ENCODE data around the gene QKI. TPM values are rescaled to one million over a fixed set of nuclear protein-coding genes. Genes with fewer than 3 reads are reported as not detected.

Gene QKI
- total and polyA plus RNA-seq, 2 of the 8 experiments (the other 6 are each of a cell fraction or from before 2014, with no cell fraction given): 181 to 183 TPM

DNA sequence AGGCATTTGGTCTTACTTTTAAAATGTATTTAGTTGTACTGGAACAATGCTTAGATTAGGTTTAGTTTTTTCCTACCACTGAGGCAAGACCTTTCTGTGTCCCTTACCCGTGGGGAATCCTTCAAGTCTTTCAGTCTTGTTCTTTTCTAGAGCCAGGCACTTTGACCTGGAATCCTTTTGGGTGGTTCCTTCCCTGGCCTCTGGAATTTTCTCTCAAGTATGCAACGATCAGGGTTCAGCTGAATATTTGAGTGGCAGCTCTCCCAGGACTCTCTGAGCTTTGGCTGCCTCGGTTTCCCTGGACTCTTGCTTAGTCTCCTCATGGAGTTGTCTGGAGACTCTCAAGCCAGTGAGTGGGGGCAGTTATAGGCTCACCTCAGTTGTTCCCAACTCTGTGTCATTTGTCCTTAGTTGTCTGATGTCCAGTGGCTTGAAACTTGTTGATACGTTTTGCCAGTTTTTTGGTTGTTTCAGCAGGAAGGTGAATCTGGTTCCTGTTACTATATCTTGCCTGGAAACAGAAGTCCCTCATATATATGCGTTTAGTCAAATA, 118.1 kb downstream of the QKI start:
- Histone ChIP-seq H3K79me2 (ENCODE audit: control insufficient read depth in 1 of 2, insufficient read depth in 2 of 2, low read length in 2 of 2) (peaks cover 3 to 92% of the 10 kb centered on the region in 2 experiments; a peak in 3 of 4 replicates), H2BK5ac (ENCODE audit: low read depth, low read length) (no peak overlapping the region), H3K18ac (ENCODE audit: extremely low read depth, low read length) (no peak overlapping the region), H3K4ac (replicated peaks; ENCODE audit: insufficient read length, low read depth, low read length) (no peak overlapping the region), H3K23me2 (ENCODE audit: low read depth, low read length) (no peaks in the 10 kb centered on the region), H3K4me3 (ENCODE audit: extremely low read depth in 1 of 4, insufficient read depth in 2 of 4, low read depth in 3 of 4, low read length in 4 of 4) (no peak overlapping the region), H4K20me1 (replicated peaks in 1 of 2; ENCODE audit: control insufficient read depth in 1 of 2, insufficient read depth in 2 of 2, low read length in 2 of 2) (peaks cover 8 to 12% of the 10 kb centered on the region in 2 experiments), H4K91ac (replicated peaks; ENCODE audit: insufficient read length, low read length) (no peak overlapping the region), H2BK15ac (ENCODE audit: low read length) (no peak overlapping the region), H3K56ac (replicated peaks; ENCODE audit: insufficient read length, low read depth, low read length) (no peak overlapping the region), H4K8ac (ENCODE audit: extremely low read depth, insufficient read depth, low read length) (no peak overlapping the region), H3K36me3 (ENCODE audit: control insufficient read depth in 2 of 4, insufficient read depth in 4 of 4, low read length in 3 of 4) (peaks cover 0 to 3% (median 1%) of the 10 kb centered on the region in 4 experiments; a peak in 2 of 8 replicates), H3K14ac (ENCODE audit: insufficient read length) (no peak overlapping the region), H2BK120ac (replicated peaks; ENCODE audit: low read depth, low read length) (no peak overlapping the region), H4K5ac (ENCODE audit: insufficient read length, low read depth, low read length) (no peak overlapping the region), H3K9me3 (ENCODE audit: insufficient read depth in 2 of 2, low read depth in 1 of 2, low read length in 1 of 2) (no peaks in the 10 kb centered on the region), H3K23ac (ENCODE audit: insufficient read length) (no peak overlapping the region), H2AK5ac (ENCODE audit: low read depth, low read length) (no peak overlapping the region), H2AFZ (ENCODE audit: low read length) (no peak overlapping the region), H2BK12ac (ENCODE audit: low read depth, low read length) (no peak overlapping the region), H3K27me3 (replicated peaks in 1 of 4; ENCODE audit: control insufficient read depth in 3 of 4, extremely low read depth in 1 of 4, insufficient read depth in 3 of 4, low read length in 3 of 4) (no peaks in the 10 kb centered on the region), H3K79me1 (ENCODE audit: low read depth, low read length) (no peaks in the 10 kb centered on the region; the same call in 1 of the 2 replicates), H3K9ac (replicated peaks in 1 of 4; ENCODE audit: extremely low read depth in 1 of 4, low read depth in 3 of 4, low read length in 3 of 4) (no peak overlapping the region), H3K27ac (ENCODE audit: low read depth, low read length) (no peak overlapping the region), H3K4me1 (replicated peaks in 1 of 4; ENCODE audit: control insufficient read depth in 3 of 4, insufficient read depth in 4 of 4, low read length in 3 of 4) (peaks cover 0 to 6% (median 4%) of the 10 kb centered on the region in 4 experiments; a peak in 4 of 7 replicates), H2BK20ac (ENCODE audit: low read length) (no peak overlapping the region), H3K4me2 (ENCODE audit: insufficient read depth in 1 of 2, low read depth in 2 of 2, low read length in 2 of 2) (no peak overlapping the region)
- ChIA-PET CTCF (ENCODE audit: partially characterized antibody) (interaction anchor here (0.9 to 1.2 kb wide), 4 partner anchors 10 to 25 kb away, joined by 3 to 4 read pairs (median 4); no protein-coding TSS in a partner anchor), POLR2A (ENCODE audit: partially characterized antibody) (no interaction called here)
- WGBS, 2 experiments (ENCODE audit: extremely low coverage in 1 of 2, insufficient coverage in 1 of 2, insufficient read length in 1 of 2, insufficient replicate concordance in 2 of 2, low coverage in 1 of 2, low lambda C conversion rate in 2 of 2, missing lambda C conversion rate in 1 of 2): 87% methylated on average over 5 of the region's 5 CpGs; no CpG with 5 or more reads in 1 of the 2 experiments
- FAIRE-seq (no peak), DNase-seq (ENCODE audit: low read depth in 1 of 2, low spot score in 2 of 2) (no peak)
- TF ChIP-seq SIX5 (IDR thresholded peaks at IDR 0.05; ENCODE audit: low read depth, low read length) (no peak), ZNF274 (IDR thresholded peaks at IDR 0.05; ENCODE audit: borderline replicate concordance, extremely low read depth, low read length) (no peak), BRCA1 (IDR thresholded peaks at IDR 0.05; ENCODE audit: low read depth, low read length) (no peak), BCL11A (IDR thresholded peaks at IDR 0.05; ENCODE audit: low read depth in 2 of 2, low read length in 2 of 2) (no peak), SP4 (IDR thresholded peaks at IDR 0.05; ENCODE audit: low read length) (no peak), SIRT6 (IDR thresholded peaks at IDR 0.05; ENCODE audit: low read length) (no peak), TAF1 (IDR thresholded peaks at IDR 0.05; ENCODE audit: low read depth, low read length) (no peak), TAF7 (optimal IDR thresholded peaks at IDR 0.05; ENCODE audit: borderline replicate concordance, low read depth, low read length) (no peak), RAD21 (IDR thresholded peaks at IDR 0.05 in 1 of 2, conservative IDR thresholded peaks at IDR 0.05 in 1 of 2; ENCODE audit: low read depth in 2 of 2, low read length in 2 of 2) (no peak), RFX5 (IDR thresholded peaks at IDR 0.05; ENCODE audit: borderline replicate concordance, low read depth, low read length) (no peak), CBX5 (IDR thresholded peaks at IDR 0.05; ENCODE audit: low read depth, low read length) (no peak), HDAC2 (IDR thresholded peaks at IDR 0.05; ENCODE audit: borderline replicate concordance in 1 of 2, low read depth in 2 of 2, low read length in 2 of 2) (no peak), RBBP5 (IDR thresholded peaks at IDR 0.05; ENCODE audit: borderline replicate concordance, low read depth, low read length) (no peak), CHD1 (IDR thresholded peaks at IDR 0.05; ENCODE audit: low read depth, low read length) (no peak)
